Stomach (tissue), 9 donors: ENCODE data around the gene LRTM2. TPM values are rescaled to one million over a fixed set of nuclear protein-coding genes. Genes with fewer than 3 reads are reported as not detected.

Experiments used
- DNase-seq, 2 donors: peaks; one replicate each; pipeline versions ENCODE4 v3.0.0 to v3.0.0-alpha.2; 2013 to 2019
- H3K27ac ChIP-seq, 5 donors: fragments of 200-600 bp in 4 of 5; sonication (generic) in 4 of 5; one replicate each; pipeline ENCODE4 v1.5.1; 2013 to 2019; ENCODE audit warnings: mild to moderate bottlenecking in 1 of 5, moderate library complexity in 1 of 5
- H3K27me3 ChIP-seq, 3 donors: fragments of 200-600 bp; sonication (generic); one replicate each; pipeline ENCODE4 v1.5.1; 2017 to 2019; ENCODE audit warnings: mixed run types in 1 of 3
- H3K36me3 ChIP-seq, 4 donors: fragments of 200-600 bp; sonication (generic); 1 replicate in 3 of 4; 2 replicates in 1 of 4; pipeline ENCODE4 v1.5.1; 2016 to 2019
- H3K4me1 ChIP-seq, 4 donors: fragments of 200-600 bp; sonication (generic); one replicate each; pipeline ENCODE4 v1.5.1; 2016 to 2019
- H3K4me3 ChIP-seq, 4 donors: fragments of 200-600 bp; sonication (generic) in 3 of 4; one replicate each; pipeline ENCODE4 v1.5.1; 2016 to 2019; ENCODE audit warnings: mild to moderate bottlenecking in 1 of 4
- H3K9me3 ChIP-seq, 4 donors: fragments of 200-600 bp; sonication (generic); one replicate each; pipeline ENCODE4 v1.5.1; 2016 to 2019
- CTCF ChIP-seq, 7 experiments: fragments of 450-650 bp in 4 of 7; fragments of 200-600 bp in 3 of 7; sonication (generic) in 3 of 7; IDR thresholded peaks; one replicate each; pipeline ENCODE4 v1.5.1; 2016 to 2019; ENCODE audit warnings: antibody characterized with exemption in 7 of 7, control low read depth in 2 of 7, mild to moderate bottlenecking in 1 of 7
- EP300 ChIP-seq: sonication (generic); formaldehyde crosslinking; IDR thresholded peaks from one replicate; pipeline ENCODE4 v1.6.1; 2017; ENCODE audit warnings: antibody characterized with exemption
- POLR2A ChIP-seq, 4 donors: fragments of 450-650 bp; IDR thresholded peaks; one replicate each; pipeline ENCODE4 v1.6.1; 2016; ENCODE audit warnings: antibody characterized with exemption in 4 of 4, control low read depth in 2 of 4, mild to moderate bottlenecking in 1 of 4, moderate library complexity in 1 of 4
- POLR2AphosphoS5 ChIP-seq, 3 donors: sonication (generic); formaldehyde crosslinking; IDR thresholded peaks; one replicate each; pipeline ENCODE4 v1.6.1; 2016; ENCODE audit warnings: antibody characterized with exemption in 3 of 3
- WGBS, 5 donors: extraction: QIAGEN DNeasy Blood & Tissue Kit in 3 of 5; methylation state at CpG; one replicate each; pipeline versions ENCODE4 v1.1.5 to v1.1.7; 2013 to 2018; 5-methylcytosine and 5-hydroxymethylcytosine counted together
- intact Hi-C: fragments of 100-400 bp; cut with DNase I; formaldehyde crosslinking; loops from one replicate; pipeline ENCODE4 v1.15.1; 2023; ENCODE audit warnings: low total_unique reads
- polyA plus RNA-seq, 3 donors: library from polyadenylated mRNA; stranded (reverse); fragments of 200-250 nt; gene quantifications; one replicate each; pipeline ENCODE4 v1.2.3, GENCODE V29; 2013
- total RNA-seq, 5 donors: library from RNA; depleted of rRNA; stranded (reverse); fragments of >200 nt; gene quantifications; one replicate each; pipeline versions ENCODE4 v1.1.0 to v1.2.3, GENCODE V29; 2014 to 2016
- donor health status: healthy with polysubstance abuse.
- donor health status: Bipolar disorder and iron deficiency.
- donor health status: healthy.

Gene LRTM2
- total and polyA plus RNA-seq, 8 donors = 0.03 TPM; not detected in 7

GRCh38 chr12:1811281-1811947, 9.0 kb upstream of the LRTM2 start:
- no peaks in the 10 kb centered on the region for H3K36me3 ChIP-seq
- no peak for TF ChIP-seq CTCF (IDR thresholded peaks at IDR 0.05)
- no peak for TF ChIP-seq EP300
- no peak for TF ChIP-seq POLR2A (IDR thresholded peaks at IDR 0.05)
- no peak for TF ChIP-seq POLR2AphosphoS5 (IDR thresholded peaks at IDR 0.05)
- H3K9me3 ChIP-seq = no peaks in the 10 kb centered on the region
- peak overlapping the region in 3 of 5 donors; percentile 35 to 71 (median 63) for H3K27ac ChIP-seq
- H3K27me3 ChIP-seq = peaks cover 0 to 6% (median 0%) of the 10 kb centered on the region in 3 donors
- WGBS, 5 donors = 63 to 74% (median 72%) methylated on average over 19 to 27 of the region's 27 CpGs
- peaks cover 0 to 16% (median 1%) of the 10 kb centered on the region in 4 donors for H3K4me1 ChIP-seq
- intact Hi-C loops = no loop called here
- no peak overlapping the region for H3K4me3 ChIP-seq
- DNase-seq = no peak

GRCh38 chr12:1811948-1812291, 8.4 kb upstream of the LRTM2 start:
- H3K4me3 ChIP-seq = no peak overlapping the region
- no peak for DNase-seq
- no peaks in the 10 kb centered on the region for H3K36me3 ChIP-seq
- peaks cover 0 to 16% (median 0%) of the 10 kb centered on the region in 4 donors for H3K4me1 ChIP-seq
- intact Hi-C loops = no loop called here
- no peaks in the 10 kb centered on the region for H3K9me3 ChIP-seq
- WGBS, 5 donors = 73 to 83% (median 80%) methylated on average over 6 of the region's 6 CpGs
- H3K27me3 ChIP-seq = peaks cover 0 to 8% (median 0%) of the 10 kb centered on the region in 3 donors
- TF ChIP-seq POLR2AphosphoS5 (IDR thresholded peaks at IDR 0.05) (no peak), EP300 (no peak), CTCF (IDR thresholded peaks at IDR 0.05) (no peak)
- H3K27ac ChIP-seq = peak overlapping the region in 3 of 5 donors; percentile 35 to 71 (median 63)

GRCh38 chr12:1812650-1813302, 7.6 kb upstream of the LRTM2 start:
- peak overlapping the region in 4 of 5 donors; percentile 16 to 71 (median 49) for H3K27ac ChIP-seq
- H3K4me1 ChIP-seq = peaks cover 0 to 16% (median 0%) of the 10 kb centered on the region in 4 donors
- intact Hi-C loops = no loop called here
- TF ChIP-seq CTCF (IDR thresholded peaks at IDR 0.05) (no peak), POLR2AphosphoS5 (IDR thresholded peaks at IDR 0.05) (peak in 1 of 3 donors; percentile 35)
- H3K4me3 ChIP-seq = no peak overlapping the region
- H3K27me3 ChIP-seq = peaks cover 0 to 8% (median 0%) of the 10 kb centered on the region in 3 donors
- no peaks in the 10 kb centered on the region for H3K36me3 ChIP-seq
- DNase-seq = peak in 1 of 2 donors; percentile 39
- WGBS, 5 donors = 51 to 87% (median 72%) methylated on average over 17 of the region's 17 CpGs
- H3K9me3 ChIP-seq = no peaks in the 10 kb centered on the region

- intact Hi-C loops = no loop called here
- WGBS, 5 donors = 68 to 82% (median 76%) methylated on average over 8 of the region's 8 CpGs
- no peak for DNase-seq
- no peaks in the 10 kb centered on the region for H3K9me3 ChIP-seq
- TF ChIP-seq POLR2AphosphoS5 (IDR thresholded peaks at IDR 0.05) (no peak), EP300 (no peak), POLR2A (IDR thresholded peaks at IDR 0.05) (no peak), CTCF (IDR thresholded peaks at IDR 0.05) (no peak)
- peaks cover 0 to 16% (median 0%) of the 10 kb centered on the region in 4 donors for H3K4me1 ChIP-seq
- H3K27ac ChIP-seq = no peak overlapping the region
- no peaks in the 10 kb centered on the region for H3K36me3 ChIP-seq
- H3K27me3 ChIP-seq = peaks cover 0 to 12% (median 0%) of the 10 kb centered on the region in 3 donors
- H3K4me3 ChIP-seq = no peak overlapping the region
These were observed 6.1 kb upstream of the LRTM2 start for GRCh38 chr12:1814266-1814665.
